ENCODE measurements around the gene C19orf67. TPM values are rescaled to one million over a fixed set of nuclear protein-coding genes. Genes with fewer than 3 reads are reported as not detected.

Gene C19orf67
- total RNA-seq (0.18 TPM), polyA plus RNA-seq (ENCODE audit: insufficient read depth in 1 of 8, insufficient read length in 8 of 8, low replicate concordance in 1 of 8) (not detected)
- long read RNA-seq, donor 1 = 0 reads
- long read RNA-seq, donor 2 = 0 reads
- long read RNA-seq, donor 3 = 0 reads
- long read RNA-seq, donor 4 = 0 reads
- long read RNA-seq, donor 5 = 0 reads
- long read RNA-seq, donor 6 = 0 reads
- long read RNA-seq, donor 7 = 0 reads
- long read RNA-seq, donor 8 = 0 reads
- long read RNA-seq, donor 9 = 0 reads
- long read RNA-seq, donor 10 = 0 reads
- long read RNA-seq, donor 11 = 0 reads

DNA sequence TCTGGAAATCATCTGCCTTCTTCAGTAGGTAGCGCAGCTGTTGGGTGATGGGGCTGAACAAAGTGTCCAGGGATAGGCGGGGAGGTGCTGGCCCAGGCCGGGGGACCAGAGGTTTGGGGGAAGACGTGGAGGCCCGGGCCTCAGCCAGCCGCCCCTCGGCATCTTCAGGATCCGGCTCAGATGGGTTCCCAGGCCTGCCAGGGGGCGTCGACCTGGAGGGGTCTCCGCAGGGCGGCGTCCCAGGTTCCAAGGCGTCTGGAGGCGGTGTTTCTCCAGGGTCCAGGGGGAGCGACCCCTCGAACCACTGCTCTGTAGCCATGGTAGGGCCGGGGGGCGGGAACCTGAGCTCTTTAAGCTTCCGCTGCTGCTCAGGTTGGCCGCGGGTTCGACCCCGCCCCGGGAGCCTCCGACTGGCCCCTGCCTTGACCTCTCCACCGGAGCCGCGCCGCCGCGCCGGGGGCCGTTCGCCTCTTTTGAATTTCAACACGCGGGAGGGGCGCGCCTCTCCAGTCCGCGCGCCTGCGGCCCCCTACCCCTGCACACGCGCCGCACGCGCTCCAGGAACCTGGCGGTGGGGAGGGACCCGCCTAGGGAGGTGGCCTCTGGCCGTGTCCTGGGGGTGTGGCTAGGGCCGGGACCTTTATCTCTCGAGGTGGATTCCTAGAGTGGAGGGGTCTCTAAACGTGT is at the start of gene C19orf67:
C19orf67 (minus strand) TSS at position 475 of the 687 bp plus-strand sequence; CDS start at position 319, 156 bp downstream.
- Histone ChIP-seq H3K27ac (ENCODE audit: low read length) (no peak within 1 kb of the TSS), H3K4me3 (ENCODE audit: low read length) (no peak within 1 kb of the TSS), H3K27me3 (ENCODE audit: control insufficient read depth, insufficient read depth, low read length) (no peaks in the 10 kb centered on the region), H3K9me3 (replicated peaks; ENCODE audit: control insufficient read depth, low read depth, low read length) (no peaks in the 10 kb centered on the region), H3K36me3 (ENCODE audit: control insufficient read depth, insufficient read depth, low read length) (peaks cover 31% of the 10 kb centered on the region), H3K4me1 (ENCODE audit: control insufficient read depth, insufficient read depth, low read length) (peaks cover 24% of the 10 kb centered on the region)
- DNase-seq = no peak
- WGBS (ENCODE audit: insufficient coverage) = 41% methylated on average over 39 of the region's 54 CpGs

GRCh38 chr19:14135355-14135754 is 49.8 kb upstream of the C19orf67 start:
- Histone ChIP-seq H3K27ac (ENCODE audit: low read length) (no peak overlapping the region), H3K9me3 (replicated peaks; ENCODE audit: control insufficient read depth, low read depth, low read length) (no peaks in the 10 kb centered on the region), H3K4me3 (ENCODE audit: low read length) (peak overlapping the region; percentile 76), H3K36me3 (ENCODE audit: control insufficient read depth, insufficient read depth, low read length) (peaks cover 3% of the 10 kb centered on the region), H3K4me1 (ENCODE audit: control insufficient read depth, insufficient read depth, low read length) (peaks cover 27% of the 10 kb centered on the region), H3K27me3 (ENCODE audit: control insufficient read depth, insufficient read depth, low read length) (no peaks in the 10 kb centered on the region)
- 37% methylated on average over 6 of the region's 6 CpGs for WGBS (ENCODE audit: insufficient coverage)
- no peak for DNase-seq

GRCh38 chr19:14127929-14128509 is 42.4 kb upstream of the C19orf67 start:
- peaks cover 13% of the 10 kb centered on the region for H3K4me1 ChIP-seq (ENCODE audit: control insufficient read depth, insufficient read depth, low read length)
- WGBS (ENCODE audit: insufficient coverage) = 100% methylated on average over 1 of the region's 4 CpGs
- H3K36me3 ChIP-seq (ENCODE audit: control insufficient read depth, insufficient read depth, low read length) = peaks cover 10% of the 10 kb centered on the region
- H3K27me3 ChIP-seq (ENCODE audit: control insufficient read depth, insufficient read depth, low read length) = no peaks in the 10 kb centered on the region
- DNase-seq = peak; percentile 69
- H3K4me3 ChIP-seq (ENCODE audit: low read length) = no peak overlapping the region
- H3K27ac ChIP-seq (ENCODE audit: low read length) = peak overlapping the region; percentile 47
- no peaks in the 10 kb centered on the region for H3K9me3 ChIP-seq (replicated peaks; ENCODE audit: control insufficient read depth, low read depth, low read length)

DNA sequence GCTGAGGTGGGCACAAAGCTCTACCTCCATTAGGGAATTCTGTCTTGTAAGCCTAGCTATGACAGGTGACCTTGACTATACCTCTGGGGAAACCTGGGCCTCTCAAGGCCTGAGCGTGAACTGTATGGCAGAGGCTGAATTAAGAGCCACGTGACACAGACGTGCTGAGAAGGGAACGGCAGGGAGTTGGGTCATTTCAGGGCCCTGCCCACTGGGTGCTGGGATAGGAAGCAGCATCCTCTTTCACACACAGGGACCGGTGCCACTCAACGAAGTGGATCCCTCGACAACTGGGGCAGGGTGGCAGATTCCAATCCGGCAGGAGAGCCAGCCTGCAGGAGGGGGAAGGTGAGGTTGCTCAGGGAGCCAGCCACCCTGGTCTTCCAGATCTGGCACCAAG is 41.6 kb upstream of the C19orf67 start:
- H3K4me3 ChIP-seq (ENCODE audit: low read length) = no peak overlapping the region
- H3K36me3 ChIP-seq (ENCODE audit: control insufficient read depth, insufficient read depth, low read length) = peaks cover 9% of the 10 kb centered on the region
- no peaks in the 10 kb centered on the region for H3K9me3 ChIP-seq (replicated peaks; ENCODE audit: control insufficient read depth, low read depth, low read length)
- peaks cover 19% of the 10 kb centered on the region for H3K4me1 ChIP-seq (ENCODE audit: control insufficient read depth, insufficient read depth, low read length)
- no peaks in the 10 kb centered on the region for H3K27me3 ChIP-seq (ENCODE audit: control insufficient read depth, insufficient read depth, low read length)
- WGBS (ENCODE audit: insufficient coverage) = 50% methylated on average over 4 of the region's 8 CpGs
- DNase-seq = no peak
- H3K27ac ChIP-seq (ENCODE audit: low read length) = peak overlapping the region; percentile 47

- H3K4me1 ChIP-seq (ENCODE audit: control insufficient read depth, insufficient read depth, low read length) = peaks cover 35% of the 10 kb centered on the region
- peak overlapping the region; percentile 51 for H3K27ac ChIP-seq (ENCODE audit: low read length)
- H3K36me3 ChIP-seq (ENCODE audit: control insufficient read depth, insufficient read depth, low read length) = peaks cover 8% of the 10 kb centered on the region
- H3K4me3 ChIP-seq (ENCODE audit: low read length) = no peak overlapping the region
- DNase-seq = no peak
- H3K27me3 ChIP-seq (ENCODE audit: control insufficient read depth, insufficient read depth, low read length) = no peaks in the 10 kb centered on the region
- WGBS (ENCODE audit: insufficient coverage) = 79% methylated on average over 4 of the region's 6 CpGs
- no peaks in the 10 kb centered on the region for H3K9me3 ChIP-seq (replicated peaks; ENCODE audit: control insufficient read depth, low read depth, low read length)
Measured at GRCh38 chr19:14122924-14123323, 37.3 kb upstream of the C19orf67 start.

DNA sequence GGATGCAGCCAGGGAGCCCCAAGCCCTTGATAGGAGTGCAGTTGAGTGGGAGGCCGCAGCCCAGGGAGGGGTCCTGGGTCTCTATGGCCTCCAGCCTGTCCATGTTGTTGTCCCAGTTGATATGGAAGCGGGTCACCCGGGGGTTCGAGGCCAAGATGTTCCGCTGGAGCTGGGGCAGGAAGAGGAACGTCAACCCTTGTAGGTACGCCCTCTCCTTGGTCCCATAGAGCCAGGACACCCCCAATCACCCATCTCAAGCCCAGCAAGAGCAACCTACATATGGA is 34.9 kb upstream of the C19orf67 start:
- H3K36me3 ChIP-seq (ENCODE audit: control insufficient read depth, insufficient read depth, low read length) = peaks cover 6% of the 10 kb centered on the region
- no peaks in the 10 kb centered on the region for H3K9me3 ChIP-seq (replicated peaks; ENCODE audit: control insufficient read depth, low read depth, low read length)
- 92% methylated on average over 5 of the region's 7 CpGs for WGBS (ENCODE audit: insufficient coverage)
- H3K27me3 ChIP-seq (ENCODE audit: control insufficient read depth, insufficient read depth, low read length) = no peaks in the 10 kb centered on the region
- no peak overlapping the region for H3K27ac ChIP-seq (ENCODE audit: low read length)
- peaks cover 38% of the 10 kb centered on the region for H3K4me1 ChIP-seq (ENCODE audit: control insufficient read depth, insufficient read depth, low read length)
- no peak overlapping the region for H3K4me3 ChIP-seq (ENCODE audit: low read length)
- DNase-seq = no peak

- Histone ChIP-seq H3K27ac (ENCODE audit: low read length) (peak overlapping the region; percentile 96), H3K9me3 (replicated peaks; ENCODE audit: control insufficient read depth, low read depth, low read length) (no peaks in the 10 kb centered on the region), H3K4me3 (ENCODE audit: low read length) (no peak overlapping the region), H3K36me3 (ENCODE audit: control insufficient read depth, insufficient read depth, low read length) (peaks cover 4% of the 10 kb centered on the region), H3K4me1 (ENCODE audit: control insufficient read depth, insufficient read depth, low read length) (peaks cover 43% of the 10 kb centered on the region), H3K27me3 (ENCODE audit: control insufficient read depth, insufficient read depth, low read length) (no peaks in the 10 kb centered on the region)
- peak; percentile 20 for DNase-seq
- 81% methylated on average over 5 of the region's 7 CpGs for WGBS (ENCODE audit: insufficient coverage)
Measured at GRCh38 chr19:14119644-14120496, 34.3 kb upstream of the C19orf67 start.

- peaks cover 50% of the 10 kb centered on the region for H3K4me1 ChIP-seq (ENCODE audit: control insufficient read depth, insufficient read depth, low read length)
- no peaks in the 10 kb centered on the region for H3K9me3 ChIP-seq (replicated peaks; ENCODE audit: control insufficient read depth, low read depth, low read length)
- no CpG with 5 or more reads among the region's 3 CpGs for WGBS (ENCODE audit: insufficient coverage)
- peak; percentile 64 for DNase-seq
- H3K4me3 ChIP-seq (ENCODE audit: low read length) = peak overlapping the region; percentile 53
- H3K36me3 ChIP-seq (ENCODE audit: control insufficient read depth, insufficient read depth, low read length) = peaks cover 8% of the 10 kb centered on the region
- no peaks in the 10 kb centered on the region for H3K27me3 ChIP-seq (ENCODE audit: control insufficient read depth, insufficient read depth, low read length)
- H3K27ac ChIP-seq (ENCODE audit: low read length) = peak overlapping the region; percentile 96
Measured at GRCh38 chr19:14119146-14119545, 33.6 kb upstream of the C19orf67 start.

DNA sequence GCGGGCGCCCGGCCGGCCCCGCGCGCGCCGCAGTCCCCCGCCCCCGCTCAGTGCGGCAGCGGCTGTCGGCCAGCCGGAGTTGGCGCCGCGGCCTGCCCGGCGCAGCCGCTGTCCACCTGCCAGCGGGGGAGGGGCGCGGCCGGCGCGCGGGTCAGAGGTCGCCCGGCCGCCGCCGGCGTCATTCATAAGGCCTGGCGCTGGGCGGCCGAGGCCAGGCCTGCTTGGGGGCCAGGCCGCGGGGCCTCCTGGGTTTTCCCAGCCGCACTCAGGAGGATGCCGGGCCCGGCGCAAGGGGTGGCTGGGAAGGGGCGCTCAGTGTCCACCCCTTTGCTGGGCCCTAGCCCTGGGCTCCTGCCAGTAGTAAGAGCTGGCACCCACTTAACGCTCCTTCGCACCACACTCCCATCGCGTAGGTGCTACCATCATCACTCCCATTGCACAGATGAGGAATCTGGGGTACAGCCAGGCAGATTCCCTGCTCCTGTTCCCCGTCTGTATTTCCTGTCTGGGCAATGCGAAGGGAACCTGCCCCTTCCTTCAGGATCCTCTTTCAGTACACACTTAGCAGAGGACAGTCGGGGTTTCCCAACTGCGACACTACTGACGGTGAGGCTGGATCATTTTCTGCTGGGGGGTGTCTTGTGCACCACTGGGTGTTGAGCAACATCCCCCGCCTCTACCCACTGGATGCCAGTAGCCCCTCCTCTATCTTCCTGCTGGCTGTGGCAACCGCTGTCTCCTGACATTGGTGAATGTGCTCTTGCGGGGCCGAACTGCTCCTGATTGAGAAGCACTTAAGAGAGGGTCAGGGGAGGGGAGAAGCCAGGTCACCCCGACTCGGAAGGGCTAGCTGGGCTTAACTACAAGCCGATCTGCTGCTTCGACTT is 32.8 kb upstream of the C19orf67 start:
- under 1% methylated on average over 51 of the region's 61 CpGs for WGBS (ENCODE audit: insufficient coverage)
- peak overlapping the region; percentile 53 for H3K4me3 ChIP-seq (ENCODE audit: low read length)
- peaks cover 57% of the 10 kb centered on the region for H3K4me1 ChIP-seq (ENCODE audit: control insufficient read depth, insufficient read depth, low read length)
- no peaks in the 10 kb centered on the region for H3K9me3 ChIP-seq (replicated peaks; ENCODE audit: control insufficient read depth, low read depth, low read length)
- H3K27me3 ChIP-seq (ENCODE audit: control insufficient read depth, insufficient read depth, low read length) = no peaks in the 10 kb centered on the region
- H3K27ac ChIP-seq (ENCODE audit: low read length) = peak overlapping the region; percentile 96
- peak; percentile 86 for DNase-seq
- H3K36me3 ChIP-seq (ENCODE audit: control insufficient read depth, insufficient read depth, low read length) = peaks cover 12% of the 10 kb centered on the region
